ENCODE measurements around the gene GPRASP1.
A peak's percentile ranks its signal among the peaks of the same experiment; 100 is the strongest.
"Not testable (repeated sequence)": the region's sequence is repeated elsewhere in the genome, so short reads cannot be mapped to it uniquely, and the experiment has no call there.

The GPRASP1 gene

DNA sequence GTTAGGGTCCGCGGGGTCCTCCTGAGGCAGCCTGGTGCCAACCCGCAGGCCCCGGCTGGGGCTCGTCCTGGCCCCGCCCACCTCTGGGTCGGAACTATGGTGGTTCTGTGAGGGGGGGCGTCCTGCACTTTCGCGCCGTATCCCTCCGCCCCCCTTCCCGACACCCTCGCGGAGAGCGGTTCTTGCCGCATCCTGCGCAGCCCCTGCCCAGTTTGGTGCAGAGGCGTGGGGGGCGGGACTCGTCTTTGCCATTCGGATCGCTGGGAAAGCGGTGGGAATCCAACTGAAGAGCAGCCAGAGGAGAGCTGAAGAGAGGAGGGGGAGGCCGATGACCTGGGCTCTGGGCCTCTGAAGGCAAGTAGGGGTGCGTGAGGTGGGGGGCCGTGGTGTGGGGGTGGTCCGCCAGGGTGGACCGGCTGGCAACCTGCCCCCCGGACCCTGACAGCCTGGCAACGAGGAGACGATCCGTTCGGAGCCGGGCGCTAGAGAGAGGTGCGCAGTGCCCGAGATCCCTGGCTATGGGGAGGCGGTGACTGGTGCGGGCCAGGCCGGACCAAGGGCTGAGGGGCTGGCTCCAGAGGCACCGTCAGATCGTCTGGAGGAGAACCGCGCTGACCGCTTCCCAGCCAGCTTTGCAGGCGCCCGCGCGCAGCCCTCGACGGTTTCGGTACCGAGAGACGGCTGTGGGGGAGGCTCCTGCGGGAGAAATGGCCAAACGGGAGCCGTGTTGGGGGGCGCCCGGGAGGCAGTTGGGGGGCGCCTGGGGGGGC is at the start of gene GPRASP1:
Gene GPRASP1 (plus strand): TSS at position 242 of the 770 bp plus-strand sequence. CDS start 2,431 bp downstream, outside the sequence.
- DNase-seq: peak; percentile 52

DNA sequence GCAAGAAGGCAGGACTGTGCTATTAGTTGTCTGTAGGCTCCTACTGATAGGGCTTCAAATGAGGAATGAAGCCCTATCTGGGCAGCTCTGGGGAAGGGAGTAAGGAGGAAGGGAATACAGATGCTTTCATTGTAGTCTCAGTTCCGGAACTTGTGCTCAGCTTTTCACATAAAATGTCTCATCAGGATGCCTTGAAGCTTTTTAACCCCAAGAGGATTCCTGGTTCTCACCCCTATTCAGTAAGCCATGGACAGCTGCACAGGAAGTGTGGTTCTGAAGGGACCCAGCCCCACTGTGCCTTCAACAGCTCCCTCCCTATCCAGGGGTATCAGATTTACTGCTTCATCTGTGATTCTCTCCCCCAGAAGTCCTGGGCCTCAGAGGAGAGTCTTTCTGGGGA is 47.0 kb upstream of the GPRASP1 start:
- no peak for DNase-seq

GRCh38 chrX:102606115-102606514 is 45.2 kb upstream of the GPRASP1 start:
- DNase-seq: no peak

- DNase-seq: no peak
These were observed 40.4 kb upstream of the GPRASP1 start for GRCh38 chrX:102610905-102611304.

- DNase-seq: no peak
These were observed 27.2 kb upstream of the GPRASP1 start for GRCh38 chrX:102624105-102624504.

DNA sequence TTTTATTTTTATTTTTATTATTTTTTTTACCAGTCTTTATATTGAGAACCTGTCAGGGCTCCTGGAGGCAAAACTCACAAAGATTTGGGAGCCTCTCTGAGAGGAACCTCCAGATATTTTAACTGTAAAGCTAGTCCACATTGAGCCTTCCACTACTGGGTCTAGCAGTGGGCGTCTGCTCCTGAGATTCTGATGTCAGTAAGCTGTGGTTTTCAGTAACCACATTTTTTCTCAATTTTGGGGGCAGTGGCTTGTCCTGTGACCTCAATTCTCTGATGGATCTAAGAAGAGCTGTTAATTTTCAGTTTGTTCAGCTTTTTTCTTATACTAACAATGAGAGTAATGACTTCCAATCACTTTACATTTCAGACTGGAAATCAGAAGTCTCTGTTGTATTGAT is 23.6 kb upstream of the GPRASP1 start:
- no peak for DNase-seq

DNA sequence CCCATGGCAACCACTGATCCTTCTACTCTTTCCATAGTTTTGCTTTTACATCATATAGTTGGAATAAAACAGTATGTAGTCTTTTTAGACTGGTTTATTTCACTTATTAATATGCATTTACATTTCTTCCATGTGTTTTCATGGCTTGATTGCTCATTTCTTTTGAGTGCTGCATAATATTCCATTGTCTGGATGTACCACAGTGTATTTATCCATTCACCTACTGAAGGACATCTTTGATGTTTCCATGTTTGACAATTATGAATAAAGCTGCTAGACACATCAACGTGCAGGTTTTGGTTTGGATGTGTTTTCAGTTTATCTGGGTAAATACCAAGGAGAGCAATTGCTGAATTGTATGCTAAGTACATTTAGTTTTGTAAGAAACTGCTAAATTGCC is 13.7 kb upstream of the GPRASP1 start:
- DNase-seq: no peak

DNA sequence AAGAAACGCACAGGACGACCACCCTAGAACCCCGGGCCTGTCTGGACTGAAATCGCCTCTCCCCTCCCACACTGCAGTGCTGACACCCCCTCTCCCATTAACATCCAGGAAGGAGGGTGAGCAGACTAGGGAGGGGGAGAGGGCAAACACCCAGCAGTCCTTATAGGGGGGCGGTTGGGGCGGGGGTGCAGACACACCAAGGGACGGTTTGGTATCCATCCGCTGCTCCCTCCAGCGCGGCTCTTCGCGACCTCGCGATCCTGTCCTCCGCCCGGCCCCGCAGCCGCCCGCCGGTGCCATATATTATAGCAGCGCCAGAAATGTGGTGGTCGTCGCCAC is 411 bp upstream of the GPRASP1 start:
- DNase-seq: no peak

- peak; percentile 52 for DNase-seq
These were observed 877 bp downstream of the GPRASP1 start for GRCh38 chrX:102652031-102652688.

- no peak for DNase-seq
These were observed 3.4 kb downstream of the GPRASP1 start for GRCh38 chrX:102654696-102655095.

GRCh38 chrX:102658556-102658955 is 7.3 kb downstream of the GPRASP1 start:
- no peak for DNase-seq

DNA sequence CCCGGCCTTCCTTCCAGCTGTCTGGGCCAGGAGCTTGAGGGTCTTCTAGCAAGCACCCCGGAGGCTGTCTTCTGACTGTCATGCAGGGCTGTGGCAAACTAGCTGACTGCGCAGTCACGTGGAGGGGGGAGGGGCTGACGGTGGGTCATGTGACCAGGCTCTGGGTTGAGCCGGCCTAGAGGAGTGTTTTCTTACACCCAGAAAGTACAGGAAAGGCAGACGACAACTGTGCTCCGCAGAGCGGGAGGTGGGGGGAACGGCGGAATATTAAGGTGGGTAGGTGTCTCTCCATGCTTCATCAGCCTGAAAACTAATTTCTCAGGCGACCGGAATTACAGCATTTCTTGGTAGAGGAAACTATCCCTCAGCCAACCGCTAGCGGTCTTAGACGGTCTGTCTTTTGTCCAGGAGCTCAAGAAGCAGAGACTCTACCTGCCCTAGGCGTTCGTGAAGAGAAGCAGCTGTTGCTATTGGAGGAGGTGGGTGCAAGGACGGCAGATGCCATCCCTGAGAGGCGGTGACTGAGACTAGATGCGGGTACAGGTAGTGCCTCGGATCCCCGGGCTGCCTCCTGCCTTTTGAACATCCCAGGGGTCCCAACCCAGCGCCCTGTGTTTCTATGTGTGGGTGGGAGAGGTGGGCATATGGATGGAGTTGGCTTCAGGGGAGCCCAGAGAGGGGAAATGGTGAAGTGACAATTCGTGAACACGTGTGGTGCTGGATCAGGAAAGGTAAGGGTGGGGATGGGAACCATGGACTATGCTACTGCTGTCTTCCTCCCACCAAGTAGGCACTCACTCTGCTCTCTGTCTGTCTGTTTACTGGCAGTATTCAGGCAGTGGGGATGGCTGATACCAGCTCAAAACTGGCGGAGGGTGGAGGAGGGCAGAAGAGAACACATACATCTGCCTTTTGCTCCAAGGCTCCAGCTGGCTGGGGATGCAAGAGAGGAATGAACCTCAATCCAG is 8.8 kb downstream of the GPRASP1 start:
- peak; percentile 86 for DNase-seq

- not testable (repeated sequence) for DNase-seq
These were observed 12.5 kb downstream of the GPRASP1 start for GRCh38 chrX:102663820-102664219.

- not testable (repeated sequence) for DNase-seq
These were observed 15.8 kb downstream of the GPRASP1 start for GRCh38 chrX:102667034-102667433.

- DNase-seq: no peak
These were observed 18.2 kb downstream of the GPRASP1 start for GRCh38 chrX:102669526-102669925.

DNA sequence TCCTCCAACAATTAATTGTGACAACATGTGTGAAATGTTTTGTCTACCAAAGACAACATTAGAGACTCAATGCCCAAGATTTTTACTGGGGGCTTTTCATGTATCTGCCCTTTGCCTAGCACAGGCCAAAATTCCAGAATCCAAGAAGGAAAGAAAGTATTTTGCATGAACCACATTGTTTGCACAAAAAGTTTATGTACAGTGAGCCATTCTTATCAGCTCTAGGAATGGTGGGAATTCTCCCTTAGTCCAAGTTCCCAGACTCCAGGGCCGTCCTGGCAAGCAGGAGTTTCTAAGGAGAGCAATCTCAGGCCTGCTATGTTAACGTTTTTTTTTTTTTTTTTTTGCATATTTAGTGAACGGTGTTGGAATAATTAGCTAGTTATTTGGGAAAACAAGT is 21.6 kb downstream of the GPRASP1 start:
- no peak for DNase-seq

DNA sequence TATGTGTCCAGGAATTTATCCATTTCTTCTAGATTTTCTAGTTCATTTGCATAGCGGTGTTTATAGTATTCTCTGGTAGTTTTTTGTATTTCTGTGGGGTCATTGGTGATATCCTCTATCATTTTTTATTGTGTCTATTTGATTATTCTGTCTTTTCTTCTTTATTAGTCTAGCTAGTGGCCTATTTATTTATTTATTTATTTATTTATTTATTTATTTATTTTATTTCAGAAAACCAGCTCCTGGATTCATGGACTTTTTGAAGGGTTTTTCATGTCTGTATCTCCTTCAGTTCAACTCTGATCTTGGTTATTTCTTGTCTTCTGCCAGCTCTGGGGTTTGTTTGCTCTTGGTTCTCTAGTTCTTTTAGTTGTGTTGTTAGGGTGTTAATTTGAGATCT is 26.2 kb downstream of the GPRASP1 start:
- not testable (repeated sequence) for DNase-seq

DNA sequence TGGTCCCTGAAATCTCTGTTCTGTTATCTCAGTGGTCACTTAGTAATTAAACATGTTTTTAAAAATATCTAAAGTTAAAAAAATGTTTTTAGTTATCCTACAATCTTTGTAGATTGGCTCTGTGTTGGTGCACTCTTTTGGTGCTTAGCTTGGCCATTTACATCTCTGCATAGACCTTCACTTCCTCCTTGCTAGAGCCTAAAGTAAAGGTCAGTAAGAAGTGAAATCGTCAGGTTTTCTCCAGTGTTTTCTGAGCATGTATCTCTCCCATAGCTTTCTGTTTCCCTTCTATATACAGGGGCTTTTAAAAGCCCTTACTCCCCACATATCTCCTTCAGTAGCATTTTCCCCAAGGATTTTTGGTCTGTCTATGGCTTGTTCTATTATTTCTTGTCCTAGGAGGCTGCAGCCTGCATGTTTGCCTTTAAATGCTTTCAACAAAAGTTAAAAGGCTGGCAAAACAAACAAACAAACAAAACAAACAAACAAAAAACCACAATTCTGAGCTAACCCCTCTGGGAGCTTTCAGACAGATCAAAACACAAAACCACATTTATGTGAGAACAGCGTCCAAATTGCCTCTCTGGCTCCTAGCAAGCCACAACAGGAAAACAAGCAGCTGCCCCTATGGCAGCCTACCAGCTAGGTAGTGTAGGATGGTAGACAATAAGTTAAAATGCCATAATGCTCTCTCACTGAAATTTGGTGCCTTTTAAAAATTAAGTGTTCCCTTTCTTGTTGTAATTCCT is 33.7 kb downstream of the GPRASP1 start:
- no peak for DNase-seq

DNA sequence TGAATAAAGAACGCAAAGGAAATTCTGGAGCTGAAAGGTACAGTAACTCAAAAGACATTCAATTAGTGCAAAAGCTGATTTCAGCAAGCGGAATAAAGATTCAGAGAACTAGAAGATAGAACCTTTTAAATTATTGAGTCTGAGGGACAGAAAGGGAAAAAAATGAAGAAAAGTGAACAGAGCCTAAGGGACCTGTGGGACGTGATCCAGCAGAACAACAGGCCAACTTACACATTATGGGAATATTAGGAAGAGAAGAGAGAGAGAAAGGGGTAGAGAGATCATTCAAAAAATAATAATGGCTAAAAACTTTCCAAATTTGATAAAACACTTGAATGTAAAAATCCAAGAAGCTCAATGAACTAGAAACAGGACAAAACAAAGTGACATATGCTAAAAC is 43.5 kb downstream of the GPRASP1 start:
- no peak for DNase-seq

- no peak for DNase-seq
These were observed 45.0 kb downstream of the GPRASP1 start for GRCh38 chrX:102696306-102696705.

DNA sequence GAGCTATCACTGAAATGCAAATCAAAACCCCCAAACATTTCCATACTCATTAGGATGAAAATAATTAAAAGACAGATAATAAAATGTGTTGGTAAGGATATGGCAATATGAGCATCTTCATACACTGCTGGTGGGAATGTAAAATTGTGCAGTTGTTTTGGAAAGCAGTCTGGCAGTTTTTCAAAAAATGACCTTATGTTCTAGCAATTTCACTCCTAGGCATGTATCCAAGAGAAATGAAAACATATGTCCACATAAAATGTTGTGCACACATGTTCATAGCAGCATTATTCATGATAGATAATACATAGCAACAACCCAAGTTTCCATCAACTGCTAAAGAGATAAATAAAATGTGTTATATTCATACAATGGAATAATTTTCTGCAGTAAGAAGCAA is 46.2 kb downstream of the GPRASP1 start:
- DNase-seq: no peak

Measured in stimulated activated CD8-positive, alpha-beta memory T cell treated with anti-CD3 and anti-CD28 coated beads, Interleukin-4, amount 100 ng/mL, for 48 hours (primary cell).